PC-3 (cell line): ENCODE results near the gene VDR. TPM values are rescaled to one million over a fixed set of nuclear protein-coding genes. Genes with fewer than 3 reads are reported as not detected.

Experiments used
- ATAC-seq: fragments of 200-7000 bp; cut with Tn5 transposase; 2 replicates; pipeline ENCODE4 v1.9.1; 2020; ENCODE audit warnings: mild to moderate bottlenecking, moderate library complexity
- BruUV-seq: library from RNA; stranded (reverse); fragments of 400-500 nt; replicated peaks from 2 replicates; lab custom pipeline; 2021; lab: Mats Ljungman, UMichigan
- CTCF ChIA-PET: fragments of 300-600 bp; sonication (Branson Sonifier 250); formaldehyde crosslinking; loops from one replicate; lab custom pipeline; 2022; ENCODE audit warnings: antibody characterized with exemption; lab: Charles Lee
- POLR2A ChIA-PET: fragments of 300-600 bp; sonication (Branson Sonifier 250); formaldehyde crosslinking; loops from one replicate; lab custom pipeline; 2022; ENCODE audit warnings: antibody characterized with exemption; ENCODE audit not compliant: unreplicated experiment; lab: Charles Lee
- DNase-seq: peaks from one replicate; pipeline ENCODE4 v3.0.0-alpha.2; 2015
- H2AFZ ChIP-seq: fragments of 300-600 bp; sonication (generic); 2 replicates; pipeline ENCODE4 v1.6.0; 2016; ENCODE audit warnings: antibody characterized with exemption, low read length
- H3F3A ChIP-seq: fragments of 300-600 bp; sonication (generic); one replicate; pipeline ENCODE4 v1.6.0; 2017; ENCODE audit warnings: antibody characterized with exemption, low read length, control low read depth, mild to moderate bottlenecking; ENCODE audit not compliant: unreplicated experiment
- H3K27ac ChIP-seq: fragments of 300-600 bp; sonication (generic); 2 replicates; pipeline ENCODE4 v1.5.1; 2016; ENCODE audit warnings: mild to moderate bottlenecking, low read length
- H3K27me3 ChIP-seq: fragments of 300-600 bp; sonication (generic); 2 replicates; pipeline ENCODE4 v1.6.1; 2016; ENCODE audit warnings: low read length, mixed read lengths
- H3K36me3 ChIP-seq: fragments of 300-600 bp; sonication (generic); 2 replicates; pipeline ENCODE4 v1.6.1; 2016; ENCODE audit warnings: low read depth, mixed run types, low read length, mixed read lengths
- H3K4me1 ChIP-seq: fragments of 300-600 bp; sonication (generic); 2 replicates; pipeline ENCODE4 v1.5.1; 2016; ENCODE audit warnings: low read length; ENCODE audit not compliant: insufficient read depth
- H3K4me2 ChIP-seq: fragments of 300-600 bp; sonication (generic); 2 replicates; pipeline ENCODE4 v1.6.0; 2016; ENCODE audit warnings: low read length
- H3K4me3 ChIP-seq: fragments of 300-600 bp; sonication (generic); 2 replicates; pipeline ENCODE4 v1.5.1; 2016; ENCODE audit warnings: mild to moderate bottlenecking, low read length, mixed read lengths
- H3K79me2 ChIP-seq: fragments of 300-600 bp; sonication (generic); 2 replicates; pipeline ENCODE4 v1.6.1; 2017; ENCODE audit warnings: low read length, mixed read lengths
- H3K9ac ChIP-seq: fragments of 300-600 bp; sonication (generic); 2 replicates; pipeline ENCODE4 v1.6.0; 2016; ENCODE audit warnings: mild to moderate bottlenecking, low read length
- H3K9me2 ChIP-seq: fragments of 300-600 bp; sonication (generic); replicated peaks from 2 replicates; pipeline ENCODE4 v1.6.1; 2016; ENCODE audit warnings: mixed run types, low read length, mixed read lengths
- H3K9me3 ChIP-seq: fragments of 300-600 bp; sonication (generic); 2 replicates; pipeline ENCODE4 v1.6.1; 2016; ENCODE audit warnings: low read length, mixed read lengths
- H4K20me1 ChIP-seq: fragments of 300-600 bp; sonication (generic); 2 replicates; pipeline ENCODE4 v1.6.1; 2016; ENCODE audit warnings: low read length, mixed read lengths
- EZH2 ChIP-seq: fragments of 300-600 bp; sonication (generic); IDR thresholded peaks from one replicate; pipeline ENCODE4 v1.6.1; 2017; ENCODE audit warnings: antibody characterized with exemption, mild to moderate bottlenecking, low read length; ENCODE audit not compliant: unreplicated experiment
- EZH2phosphoT487 ChIP-seq: fragments of 300-600 bp; sonication (generic); IDR thresholded peaks from 2 replicates; pipeline ENCODE4 v1.6.1; 2018; ENCODE audit warnings: mild to moderate bottlenecking, antibody characterized with exemption, low read length, borderline replicate concordance
- intact Hi-C: fragments of 100-400 bp; cut with micrococcal nuclease; formaldehyde crosslinking; loops from 2 replicates; pipeline ENCODE4 v1.9.0; 2023
- total RNA-seq: library from RNA; depleted of rRNA; stranded (reverse); fragments of >200 nt; gene quantifications from 2 replicates; pipeline ENCODE4 v1.2.3, GENCODE V29; 2014
- TF ChIP-seq, protein P1 (sequence below): fragments of 300-600 bp; sonication (generic); conservative IDR thresholded peaks from 2 replicates; pipeline ENCODE4 v1.5.1; 2017; ENCODE audit warnings: antibody characterized with exemption, low read depth, mild to moderate bottlenecking, low read length

VDR gene
- total RNA-seq, 1 experiment from 2014 or later: 19.9 TPM

- no peaks in the 10 kb centered on the region for H3K9me3 ChIP-seq
- DNase-seq (no peak), ATAC-seq (no peak)
- intact Hi-C loops: no loop called here
- no peaks in the 10 kb centered on the region for H4K20me1 ChIP-seq
- H3K9me2 ChIP-seq: no peaks in the 10 kb centered on the region
- CTCF ChIA-PET: no interaction called here
- H3K27me3 ChIP-seq: no peaks in the 10 kb centered on the region
- H3K36me3 ChIP-seq: peaks cover 11% of the 10 kb centered on the region; the same call in 1 of the 2 replicates
- TF ChIP-seq EZH2phosphoT487 (no peak), EZH2 (no peak)
- TF ChIP-seq, protein P1, sequence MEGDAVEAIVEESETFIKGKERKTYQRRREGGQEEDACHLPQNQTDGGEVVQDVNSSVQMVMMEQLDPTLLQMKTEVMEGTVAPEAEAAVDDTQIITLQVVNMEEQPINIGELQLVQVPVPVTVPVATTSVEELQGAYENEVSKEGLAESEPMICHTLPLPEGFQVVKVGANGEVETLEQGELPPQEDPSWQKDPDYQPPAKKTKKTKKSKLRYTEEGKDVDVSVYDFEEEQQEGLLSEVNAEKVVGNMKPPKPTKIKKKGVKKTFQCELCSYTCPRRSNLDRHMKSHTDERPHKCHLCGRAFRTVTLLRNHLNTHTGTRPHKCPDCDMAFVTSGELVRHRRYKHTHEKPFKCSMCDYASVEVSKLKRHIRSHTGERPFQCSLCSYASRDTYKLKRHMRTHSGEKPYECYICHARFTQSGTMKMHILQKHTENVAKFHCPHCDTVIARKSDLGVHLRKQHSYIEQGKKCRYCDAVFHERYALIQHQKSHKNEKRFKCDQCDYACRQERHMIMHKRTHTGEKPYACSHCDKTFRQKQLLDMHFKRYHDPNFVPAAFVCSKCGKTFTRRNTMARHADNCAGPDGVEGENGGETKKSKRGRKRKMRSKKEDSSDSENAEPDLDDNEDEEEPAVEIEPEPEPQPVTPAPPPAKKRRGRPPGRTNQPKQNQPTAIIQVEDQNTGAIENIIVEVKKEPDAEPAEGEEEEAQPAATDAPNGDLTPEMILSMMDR: no peak
- POLR2A ChIA-PET: no interaction called here
- H3K4me2 ChIP-seq: no peak overlapping the region
- no peak overlapping the region for H2AFZ ChIP-seq
- peaks cover 8% of the 10 kb centered on the region for H3K4me1 ChIP-seq
- no TSS peak for BruUV-seq
- no peak overlapping the region for H3K4me3 ChIP-seq
- H3K27ac ChIP-seq: no peak overlapping the region
- no peaks in the 10 kb centered on the region for H3F3A ChIP-seq
- H3K79me2 ChIP-seq: 0 out of 2 replicates have a peak, but pooled peaks cover 6% of the 10 kb centered on the region
- no peak overlapping the region for H3K9ac ChIP-seq
Measured at GRCh38 chr12:47882781-47883546, 21.8 kb downstream of the VDR start.

GRCh38 chr12:47881826-47882427 lies 22.9 kb downstream of the VDR start:
- no peak overlapping the region for H3K4me3 ChIP-seq
- TF ChIP-seq EZH2phosphoT487 (no peak), EZH2 (no peak)
- TF ChIP-seq, protein P1: no peak
- no peak overlapping the region for H2AFZ ChIP-seq
- no peaks in the 10 kb centered on the region for H3K9me2 ChIP-seq
- H3K9me3 ChIP-seq: no peaks in the 10 kb centered on the region
- 0 out of 2 replicates have a peak, but pooled peaks cover 6% of the 10 kb centered on the region for H3K79me2 ChIP-seq
- H3K36me3 ChIP-seq: peaks cover 10% of the 10 kb centered on the region; the same call in 1 of the 2 replicates
- ChIA-PET POLR2A (no interaction called here), CTCF (no interaction called here)
- DNase-seq (peak; percentile 60), ATAC-seq (peak; percentile 43)
- H3K4me2 ChIP-seq: no peak overlapping the region
- no TSS peak for BruUV-seq
- H3F3A ChIP-seq: no peaks in the 10 kb centered on the region
- H3K4me1 ChIP-seq: peaks cover 8% of the 10 kb centered on the region
- H3K9ac ChIP-seq: no peak overlapping the region
- no peaks in the 10 kb centered on the region for H4K20me1 ChIP-seq
- no peaks in the 10 kb centered on the region for H3K27me3 ChIP-seq
- intact Hi-C loops: no loop called here
- no peak overlapping the region for H3K27ac ChIP-seq

DNA sequence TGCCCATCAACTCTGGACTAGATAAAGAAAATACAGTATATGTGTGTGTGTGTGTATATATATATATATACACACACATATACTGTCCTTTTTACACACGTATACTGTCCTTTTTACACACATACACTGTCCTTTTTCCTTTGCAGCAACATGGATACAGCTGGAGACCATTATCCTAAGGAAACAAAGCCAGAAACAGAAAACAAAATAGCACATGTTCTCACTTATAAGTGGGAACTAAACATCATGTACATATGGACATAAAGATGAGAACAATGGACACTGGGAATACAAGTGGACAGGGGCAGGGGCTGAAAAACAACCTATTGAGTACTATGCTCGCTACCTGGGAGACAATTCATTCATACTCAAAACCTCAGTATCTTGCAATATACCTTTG lies 23.7 kb downstream of the VDR start:
- no peaks in the 10 kb centered on the region for H3F3A ChIP-seq
- H3K4me3 ChIP-seq: no peak overlapping the region
- no peak for DNase-seq
- no peak overlapping the region for H3K9ac ChIP-seq
- no TSS peak for BruUV-seq
- no peaks in the 10 kb centered on the region for H3K9me2 ChIP-seq
- intact Hi-C loops: no loop called here
- no peak overlapping the region for H3K4me2 ChIP-seq
- no peak overlapping the region for H3K27ac ChIP-seq
- no peak overlapping the region for H2AFZ ChIP-seq
- no peaks in the 10 kb centered on the region for H3K27me3 ChIP-seq
- CTCF ChIA-PET: no interaction called here
- H3K79me2 ChIP-seq: 0 out of 2 replicates have a peak, but pooled peaks cover 6% of the 10 kb centered on the region
- ATAC-seq: no peak
- peaks cover 14% of the 10 kb centered on the region; the same call in 1 of the 2 replicates for H3K36me3 ChIP-seq
- H3K4me1 ChIP-seq: peaks cover 8% of the 10 kb centered on the region
- no peaks in the 10 kb centered on the region for H4K20me1 ChIP-seq
- H3K9me3 ChIP-seq: no peaks in the 10 kb centered on the region
- no peak for TF ChIP-seq EZH2phosphoT487
- TF ChIP-seq, protein P1: no peak
- TF ChIP-seq EZH2: no peak
- POLR2A ChIA-PET: no interaction called here
